GM18498 (cell line): ENCODE data around the gene LPIN3.

ENCODE experiments used
- ATAC-seq: cut with Tn5 transposase; IDR thresholded peaks from one replicate; pipeline ENCODE4 v1.9.1; 2021; ENCODE audit warnings: mild to moderate bottlenecking, moderate library complexity; ENCODE audit not compliant: unreplicated experiment

LPIN3 gene

GRCh38 chr20:41365777-41366545 is 25.3 kb downstream of the LPIN3 start:
- no peak for ATAC-seq

GRCh38 chr20:41366546-41367392 is 26.1 kb downstream of the LPIN3 start, which contains the start of gene EMILIN3:
Gene EMILIN3, minus strand, starts transcription at chr20:41366818. Its CDS starts 184 bp downstream, at chr20:41366634.
- ATAC-seq: no peak

DNA sequence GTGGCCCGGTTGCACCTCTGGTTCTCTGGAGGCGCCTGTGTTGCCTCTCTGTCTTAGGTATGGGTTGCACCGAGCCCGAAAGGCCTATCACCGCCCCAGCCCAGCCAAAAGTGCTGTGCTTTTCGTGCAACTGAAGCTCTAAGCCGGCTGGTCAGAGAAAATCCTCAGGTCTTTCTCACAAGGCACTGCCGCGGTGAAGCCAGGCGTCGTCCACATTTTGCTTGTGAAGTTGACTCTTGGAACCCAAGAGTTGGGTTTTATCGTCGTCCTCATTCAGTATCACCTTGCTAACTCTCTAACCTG is 26.7 kb downstream of the LPIN3 start:
- no peak for ATAC-seq

GRCh38 chr20:41367956-41368355 is 27.3 kb downstream of the LPIN3 start:
- no peak for ATAC-seq

- ATAC-seq: no peak
These were observed 29.1 kb downstream of the LPIN3 start for GRCh38 chr20:41369673-41370072.

- ATAC-seq: no peak
These were observed 29.6 kb downstream of the LPIN3 start for GRCh38 chr20:41370176-41370575.

DNA sequence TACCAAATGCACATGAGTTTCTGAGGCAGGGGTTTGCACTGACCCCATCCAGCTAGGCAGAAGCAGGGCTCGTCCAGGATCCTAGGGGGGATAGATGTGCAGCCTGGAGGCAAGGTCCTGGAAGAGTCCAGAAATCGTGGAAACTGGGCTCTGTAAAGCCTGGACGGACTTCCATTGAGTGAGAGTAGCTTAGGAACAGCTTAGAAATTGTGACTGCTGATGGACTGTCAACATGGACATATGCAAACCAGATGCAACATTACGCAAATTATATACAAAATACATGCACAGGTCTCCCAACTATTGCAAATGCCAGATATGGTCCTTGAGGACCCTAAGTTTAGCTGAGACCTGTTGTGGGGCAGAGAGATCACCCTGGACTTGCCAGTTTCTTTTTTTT is 30.8 kb downstream of the LPIN3 start:
- no peak for ATAC-seq

GRCh38 chr20:41373251-41373783 is 32.7 kb downstream of the LPIN3 start:
- no peak for ATAC-seq

GRCh38 chr20:41373931-41374920 is 33.6 kb downstream of the LPIN3 start:
- no peak for ATAC-seq

- no peak for ATAC-seq
These were observed 35.2 kb downstream of the LPIN3 start for GRCh38 chr20:41375846-41376245.

GRCh38 chr20:41376349-41376748 is 35.7 kb downstream of the LPIN3 start:
- ATAC-seq: no peak

GRCh38 chr20:41377275-41377674 is 36.7 kb downstream of the LPIN3 start:
- no peak for ATAC-seq

GRCh38 chr20:41379551-41379950 is 38.9 kb downstream of the LPIN3 start:
- no peak for ATAC-seq

- no peak for ATAC-seq
These were observed 40.1 kb downstream of the LPIN3 start for GRCh38 chr20:41380551-41381193.

- no peak for ATAC-seq
These were observed 42.2 kb downstream of the LPIN3 start for GRCh38 chr20:41382791-41383305.

- ATAC-seq: no peak
These were observed 46.1 kb downstream of the LPIN3 start for GRCh38 chr20:41386502-41387427.

- no peak for ATAC-seq
These were observed 46.8 kb downstream of the LPIN3 start for GRCh38 chr20:41387444-41387851.

DNA sequence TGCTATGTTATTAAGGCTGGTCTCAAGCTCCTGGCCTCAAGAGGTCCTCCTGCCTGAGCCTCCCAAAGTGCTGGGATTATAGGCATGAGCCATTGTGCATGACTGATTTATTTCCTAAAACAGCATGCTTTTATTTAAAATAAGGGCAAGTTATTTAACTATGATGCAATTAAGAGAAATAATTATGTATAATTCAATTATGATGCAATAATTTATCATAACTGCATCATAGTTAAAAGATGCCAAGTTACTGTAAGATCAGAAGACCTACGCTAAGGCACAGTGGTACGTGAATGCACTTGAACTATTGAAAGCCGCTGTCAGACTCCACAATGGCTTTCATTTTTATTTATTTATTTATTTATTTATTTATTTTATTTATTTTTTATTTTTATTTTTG is 50.3 kb downstream of the LPIN3 start:
- ATAC-seq: no peak

- no peak for ATAC-seq
These were observed 51.0 kb downstream of the LPIN3 start for GRCh38 chr20:41391587-41392001.
